Measurements from ENCODE around the gene OR51I1. TPM values are rescaled to one million over a fixed set of nuclear protein-coding genes. Genes with fewer than 3 reads are reported as not detected.

OR51I1 gene
- total RNA-seq, 4 donors from 2014 or later: not detected

DNA sequence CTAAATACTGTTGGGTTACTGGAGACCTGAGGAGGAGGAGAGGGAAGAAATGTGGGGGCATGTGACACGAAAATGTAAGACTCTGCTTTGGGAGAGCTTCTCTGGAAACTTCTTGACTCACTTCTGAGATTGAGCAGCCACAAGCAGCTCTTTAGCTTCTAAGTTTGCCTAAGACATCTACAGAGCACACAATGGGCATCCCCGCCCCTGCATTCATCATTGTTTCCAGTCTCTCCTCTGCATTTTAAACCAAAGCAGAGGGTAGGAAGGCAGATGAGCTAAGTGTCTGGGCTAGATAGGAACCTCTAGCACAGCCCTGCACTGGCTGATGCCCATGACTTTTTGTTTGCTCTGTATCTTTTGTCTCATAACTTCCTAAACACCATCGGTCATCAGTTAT lies 45.1 kb upstream of the OR51I1 start:
- in situ Hi-C loops (cut with MboI; ENCODE audit: low sequenced_read_pairs in 4 of 4): loop anchor here in 2 of 4 donors (10.0 to 25.0 kb wide), 2 partner anchors 318 to 326 kb away; partner anchors contain the start of gene OR52N2 (in 2 of the 2)

DNA sequence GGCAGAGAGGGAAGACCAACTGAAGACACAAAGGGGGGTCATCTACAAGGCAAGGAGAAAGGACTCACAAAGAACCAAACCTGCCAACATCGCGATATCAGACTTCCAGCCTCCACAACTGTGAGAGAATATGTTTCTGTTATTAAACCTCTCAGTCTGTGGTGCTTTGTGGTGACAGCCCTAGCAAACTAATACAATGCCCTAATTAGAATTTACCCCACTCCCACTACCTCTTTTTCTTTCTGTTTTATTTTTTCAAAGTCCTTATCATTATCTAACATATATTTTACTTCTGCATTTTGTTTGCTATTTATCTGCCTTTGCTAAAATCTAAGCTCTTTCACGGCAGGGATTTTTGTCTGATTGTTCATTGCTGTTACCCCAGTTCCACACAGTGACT lies 44.7 kb upstream of the OR51I1 start:
- ATAC-seq: no peak
- Histone ChIP-seq H3K36me3 (no peaks in the 10 kb centered on the region), H3K27ac (no peak overlapping the region), H3K27me3 (no peaks in the 10 kb centered on the region), H3K4me1 (no peaks in the 10 kb centered on the region), H3K9me3 (no peaks in the 10 kb centered on the region), H3K4me3 (no peak overlapping the region)
- in situ Hi-C loops (cut with MboI; ENCODE audit: low sequenced_read_pairs in 4 of 4) (loop anchor here in 2 of 4 donors (10.0 to 25.0 kb wide), 2 partner anchors 319 to 326 kb away; partner anchors contain the start of gene OR52N2 (in 2 of the 2)), intact Hi-C loops (cut with DNase I; ENCODE audit: low total_unique reads) (no loop called here)
- TF ChIP-seq, protein P1, sequence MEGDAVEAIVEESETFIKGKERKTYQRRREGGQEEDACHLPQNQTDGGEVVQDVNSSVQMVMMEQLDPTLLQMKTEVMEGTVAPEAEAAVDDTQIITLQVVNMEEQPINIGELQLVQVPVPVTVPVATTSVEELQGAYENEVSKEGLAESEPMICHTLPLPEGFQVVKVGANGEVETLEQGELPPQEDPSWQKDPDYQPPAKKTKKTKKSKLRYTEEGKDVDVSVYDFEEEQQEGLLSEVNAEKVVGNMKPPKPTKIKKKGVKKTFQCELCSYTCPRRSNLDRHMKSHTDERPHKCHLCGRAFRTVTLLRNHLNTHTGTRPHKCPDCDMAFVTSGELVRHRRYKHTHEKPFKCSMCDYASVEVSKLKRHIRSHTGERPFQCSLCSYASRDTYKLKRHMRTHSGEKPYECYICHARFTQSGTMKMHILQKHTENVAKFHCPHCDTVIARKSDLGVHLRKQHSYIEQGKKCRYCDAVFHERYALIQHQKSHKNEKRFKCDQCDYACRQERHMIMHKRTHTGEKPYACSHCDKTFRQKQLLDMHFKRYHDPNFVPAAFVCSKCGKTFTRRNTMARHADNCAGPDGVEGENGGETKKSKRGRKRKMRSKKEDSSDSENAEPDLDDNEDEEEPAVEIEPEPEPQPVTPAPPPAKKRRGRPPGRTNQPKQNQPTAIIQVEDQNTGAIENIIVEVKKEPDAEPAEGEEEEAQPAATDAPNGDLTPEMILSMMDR (IDR thresholded peaks at IDR 0.05 in 4 of 5, conservative IDR thresholded peaks at IDR 0.05 in 1 of 5): no peak
- no peak for TF ChIP-seq POLR2A (IDR thresholded peaks at IDR 0.05)
- DNase-seq: no peak

More for the DNA sequence above, 45.1 kb upstream of the OR51I1 start:
- DNase-seq: no peak
- Histone ChIP-seq H3K27ac (no peak overlapping the region), H3K36me3 (no peaks in the 10 kb centered on the region), H3K4me3 (no peak overlapping the region), H3K9me3 (no peaks in the 10 kb centered on the region), H3K4me1 (no peaks in the 10 kb centered on the region), H3K27me3 (no peaks in the 10 kb centered on the region)
- intact Hi-C loops (cut with DNase I; ENCODE audit: low total_unique reads): no loop called here
- no peak for ATAC-seq
- no peak for TF ChIP-seq POLR2A (IDR thresholded peaks at IDR 0.05)
- TF ChIP-seq, protein P1 (IDR thresholded peaks at IDR 0.05 in 4 of 5, conservative IDR thresholded peaks at IDR 0.05 in 1 of 5): no peak

GRCh38 chr11:5476186-5476819 lies 35.0 kb upstream of the OR51I1 start:
- H3K27ac ChIP-seq: no peak overlapping the region
- DNase-seq (no peak), ATAC-seq (no peak)
- H3K4me1 ChIP-seq: no peaks in the 10 kb centered on the region
- in situ Hi-C loops (cut with MboI; ENCODE audit: low sequenced_read_pairs in 4 of 4): loop anchor here in 2 of 4 donors (10.0 to 25.0 kb wide), 2 partner anchors 328 to 336 kb away; partner anchors contain the start of gene OR52N2 (in 2 of the 2)
- no peaks in the 10 kb centered on the region for H3K27me3 ChIP-seq
- TF ChIP-seq, protein P1 (IDR thresholded peaks at IDR 0.05 in 4 of 5, conservative IDR thresholded peaks at IDR 0.05 in 1 of 5): peak in 4 of 5 experiments; percentile 24 to 66 (median 42)
- TF ChIP-seq POLR2A (IDR thresholded peaks at IDR 0.05): no peak
- H3K9me3 ChIP-seq: no peaks in the 10 kb centered on the region
- intact Hi-C loops (cut with DNase I; ENCODE audit: low total_unique reads): loop anchor here (5.0 kb wide), 1 partner anchor 876 kb away; no protein-coding TSS in a partner anchor
- H3K4me3 ChIP-seq: no peak overlapping the region
- no peaks in the 10 kb centered on the region for H3K36me3 ChIP-seq

GRCh38 chr11:5473921-5474320 lies 32.6 kb upstream of the OR51I1 start:
- in situ Hi-C loops (cut with MboI; ENCODE audit: low sequenced_read_pairs in 4 of 4): loop anchor here in 1 of 4 donors (10.0 kb wide), 1 partner anchor 331 kb away; the partner anchor contains the start of gene OR52N2
- H3K27me3 ChIP-seq: no peaks in the 10 kb centered on the region
- no peak for ATAC-seq

More at GRCh38 chr11:5473921-5474320, 32.6 kb upstream of the OR51I1 start:
- Histone ChIP-seq H3K36me3 (no peaks in the 10 kb centered on the region), H3K4me3 (no peak overlapping the region), H3K4me1 (no peaks in the 10 kb centered on the region), H3K9me3 (no peaks in the 10 kb centered on the region), H3K27ac (no peak overlapping the region)
- no peak for DNase-seq
- no peak for TF ChIP-seq POLR2A (IDR thresholded peaks at IDR 0.05)
- TF ChIP-seq, protein P1 (IDR thresholded peaks at IDR 0.05 in 4 of 5, conservative IDR thresholded peaks at IDR 0.05 in 1 of 5): no peak
- intact Hi-C loops (cut with DNase I; ENCODE audit: low total_unique reads): loop anchor here (2.0 kb wide), 1 partner anchor 335 kb away; the partner anchor contains the start of gene OR52N2

All from gastrocnemius medialis (tissue), 4 donors.